Keratinocyte (primary cell): ENCODE measurements around the gene DPP7.

Source experiments
- EZH2 ChIP-seq: IDR thresholded peaks from one replicate; pipeline ENCODE4 v1.6.1; 2012; ENCODE audit warnings: inconsistent platforms, mild to moderate bottlenecking, low read length, moderate library complexity
- TF ChIP-seq, protein P1 (sequence below), 3 experiments: IDR thresholded peaks in 1 of 3; conservative IDR thresholded peaks in 1 of 3; optimal IDR thresholded peaks in 1 of 3; 2 replicates in 2 of 3; 3 replicates in 1 of 3; pipeline versions ENCODE3 to v1.5.1; 2011; ENCODE audit warnings: low read length in 3 of 3, mild to moderate bottlenecking in 3 of 3, moderate library complexity in 2 of 3, control low read depth in 1 of 3, inconsistent platforms in 1 of 3; ENCODE audit not compliant: insufficient read depth in 2 of 3; ENCODE audit errors: extremely low read depth in 1 of 3

- TF ChIP-seq EZH2: no peak
- TF ChIP-seq, protein P1, sequence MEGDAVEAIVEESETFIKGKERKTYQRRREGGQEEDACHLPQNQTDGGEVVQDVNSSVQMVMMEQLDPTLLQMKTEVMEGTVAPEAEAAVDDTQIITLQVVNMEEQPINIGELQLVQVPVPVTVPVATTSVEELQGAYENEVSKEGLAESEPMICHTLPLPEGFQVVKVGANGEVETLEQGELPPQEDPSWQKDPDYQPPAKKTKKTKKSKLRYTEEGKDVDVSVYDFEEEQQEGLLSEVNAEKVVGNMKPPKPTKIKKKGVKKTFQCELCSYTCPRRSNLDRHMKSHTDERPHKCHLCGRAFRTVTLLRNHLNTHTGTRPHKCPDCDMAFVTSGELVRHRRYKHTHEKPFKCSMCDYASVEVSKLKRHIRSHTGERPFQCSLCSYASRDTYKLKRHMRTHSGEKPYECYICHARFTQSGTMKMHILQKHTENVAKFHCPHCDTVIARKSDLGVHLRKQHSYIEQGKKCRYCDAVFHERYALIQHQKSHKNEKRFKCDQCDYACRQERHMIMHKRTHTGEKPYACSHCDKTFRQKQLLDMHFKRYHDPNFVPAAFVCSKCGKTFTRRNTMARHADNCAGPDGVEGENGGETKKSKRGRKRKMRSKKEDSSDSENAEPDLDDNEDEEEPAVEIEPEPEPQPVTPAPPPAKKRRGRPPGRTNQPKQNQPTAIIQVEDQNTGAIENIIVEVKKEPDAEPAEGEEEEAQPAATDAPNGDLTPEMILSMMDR (optimal IDR thresholded peaks at IDR 0.05 in 1 of 3, IDR thresholded peaks at IDR 0.05 in 1 of 3, conservative IDR thresholded peaks at IDR 0.05 in 1 of 3; ENCODE audit: extremely low read depth in 1 of 3, insufficient read depth in 2 of 3, low read length in 3 of 3): no peak
Observed at GRCh38 chr9:137128158-137128861, 13.8 kb upstream of the DPP7 start.
